GM06990 (cell line): ENCODE data around the gene GRID1.
"Not testable (repeated sequence)": the region's sequence is repeated elsewhere in the genome, so short reads cannot be mapped to it uniquely, and the experiment has no call there.

Source experiments
- DNase-seq: peaks from one replicate; pipeline ENCODE4 v3.0.0-alpha.2; 2011; ENCODE audit not compliant: insufficient read length; ENCODE audit errors: extremely low read depth
- H3K27me3 ChIP-seq: replicated peaks from 2 replicates; pipeline ENCODE4 v1.6.0; 2011; ENCODE audit warnings: low read length; ENCODE audit not compliant: control insufficient read depth, insufficient read depth
- H3K36me3 ChIP-seq: 2 replicates; pipeline ENCODE4 v1.5.1; 2011; ENCODE audit warnings: low read length; ENCODE audit not compliant: control insufficient read depth, insufficient read depth
- H3K4me3 ChIP-seq: replicated peaks from 2 replicates; pipeline ENCODE4 v1.5.1; 2011; ENCODE audit warnings: low read depth, mild to moderate bottlenecking, control low read depth, low read length
- CTCF ChIP-seq: IDR thresholded peaks from 2 replicates; pipeline ENCODE4 v1.5.1; 2011; ENCODE audit warnings: low read length, control low read depth, mild to moderate bottlenecking, inconsistent platforms; ENCODE audit not compliant: insufficient read depth, poor library complexity, severe bottlenecking

GRID1 gene

GRCh38 chr10:86242761-86243160 is 123.8 kb downstream of the GRID1 start:
- no peaks in the 10 kb centered on the region for H3K36me3 ChIP-seq
- no peak for TF ChIP-seq CTCF
- H3K27me3 ChIP-seq: no peaks in the 10 kb centered on the region; the same call in none of the 2 replicates
- H3K4me3 ChIP-seq: no peak overlapping the region
- no peak for DNase-seq

- not testable (repeated sequence) for DNase-seq, H3K27me3 ChIP-seq, H3K36me3 ChIP-seq, H3K4me3 ChIP-seq
Measured at GRCh38 chr10:86238089-86238488, 128.5 kb downstream of the GRID1 start.

GRCh38 chr10:86234541-86235270 is 131.9 kb downstream of the GRID1 start:
- no peak for TF ChIP-seq CTCF
- Histone ChIP-seq H3K36me3 (no peaks in the 10 kb centered on the region), H3K4me3 (no peak overlapping the region), H3K27me3 (no peaks in the 10 kb centered on the region; the same call in 1 of the 2 replicates)
- no peak for DNase-seq

- no peaks in the 10 kb centered on the region for H3K36me3 ChIP-seq
- H3K4me3 ChIP-seq: no peak overlapping the region
- no peaks in the 10 kb centered on the region; the same call in 1 of the 2 replicates for H3K27me3 ChIP-seq
- TF ChIP-seq CTCF: no peak
- no peak for DNase-seq
Measured at GRCh38 chr10:86234107-86234506, 132.5 kb downstream of the GRID1 start.

GRCh38 chr10:86233131-86233530 is 133.5 kb downstream of the GRID1 start:
- no peaks in the 10 kb centered on the region; the same call in none of the 2 replicates for H3K27me3 ChIP-seq
- H3K4me3 ChIP-seq: no peak overlapping the region
- DNase-seq: no peak
- TF ChIP-seq CTCF: no peak
- H3K36me3 ChIP-seq: no peaks in the 10 kb centered on the region

GRCh38 chr10:86232644-86233043 is 134.0 kb downstream of the GRID1 start:
- TF ChIP-seq CTCF: no peak
- Histone ChIP-seq H3K36me3 (no peaks in the 10 kb centered on the region), H3K27me3 (no peaks in the 10 kb centered on the region; the same call in none of the 2 replicates), H3K4me3 (no peak overlapping the region)
- no peak for DNase-seq
